CD4-positive, alpha-beta T cell treated with Interleukin-21 for 1 hour (primary cell): Measurements from ENCODE around the gene OR8B8.
"Not testable (repeated sequence)": the region's sequence is repeated elsewhere in the genome, so short reads cannot be mapped to it uniquely, and the experiment has no call there.

ENCODE experiments used
- DNase-seq: peaks from one replicate; pipeline ENCODE4 v3.0.0-alpha.2; 2020

The OR8B8 gene

DNA sequence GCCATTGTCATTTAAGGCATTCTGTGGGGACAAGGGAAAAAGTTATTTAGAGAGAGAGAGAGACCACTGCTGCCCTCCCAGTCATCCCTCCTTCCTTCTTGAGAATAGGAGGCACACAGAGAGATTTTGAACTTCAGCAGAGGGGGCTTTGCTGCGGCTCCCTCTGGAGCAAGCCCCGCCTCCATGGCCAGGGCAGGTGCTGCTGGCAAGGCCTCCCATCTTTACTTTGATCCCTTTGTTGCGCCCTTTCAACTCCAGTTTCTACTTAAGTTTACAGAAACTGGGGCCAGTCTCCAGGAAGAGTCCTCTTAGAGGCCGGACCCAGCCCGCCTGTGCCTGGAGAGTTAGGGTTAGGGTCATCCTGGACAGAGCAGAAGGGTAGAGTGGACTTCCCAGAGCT, 4.4 kb downstream of the OR8B8 start:
- no peak for DNase-seq

DNA sequence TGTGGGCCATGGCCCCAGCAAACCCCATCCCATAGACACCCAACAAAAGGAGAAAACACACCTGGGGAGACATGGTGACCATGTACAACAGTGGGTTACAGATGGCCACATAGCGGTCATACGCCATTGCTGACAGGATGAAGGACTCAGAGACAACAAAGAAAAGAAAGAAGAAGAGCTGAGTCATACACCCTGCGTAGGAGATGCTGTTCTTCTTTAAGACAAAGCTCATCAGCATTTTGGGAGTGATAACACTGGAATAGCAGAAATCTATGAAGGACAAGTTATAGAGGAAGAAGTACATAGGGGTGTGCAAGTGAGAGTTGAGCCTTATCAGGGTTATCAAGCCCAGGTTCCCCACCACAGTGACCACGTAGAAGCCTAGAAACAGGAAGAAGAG, 4.9 kb downstream of the OR8B8 start:
- DNase-seq: no peak

DNA sequence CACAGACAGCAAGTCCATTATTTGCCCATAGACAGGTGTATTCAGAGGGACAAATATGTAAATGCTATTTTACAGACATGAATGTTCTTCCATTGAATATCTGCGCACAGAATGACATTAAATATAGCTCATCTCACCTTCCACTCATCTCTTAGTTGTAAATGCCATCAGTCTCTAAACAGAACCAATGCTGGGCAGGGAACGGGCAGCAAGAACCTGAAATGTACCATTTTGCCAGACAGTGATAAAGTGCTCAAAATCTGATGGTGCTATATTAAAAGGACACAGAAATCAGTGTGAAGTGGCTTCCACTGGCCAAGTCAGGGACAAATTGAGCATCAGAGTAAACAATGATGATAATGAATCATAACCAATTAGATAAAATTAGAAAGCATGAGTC, 10.8 kb downstream of the OR8B8 start:
- no peak for DNase-seq

DNA sequence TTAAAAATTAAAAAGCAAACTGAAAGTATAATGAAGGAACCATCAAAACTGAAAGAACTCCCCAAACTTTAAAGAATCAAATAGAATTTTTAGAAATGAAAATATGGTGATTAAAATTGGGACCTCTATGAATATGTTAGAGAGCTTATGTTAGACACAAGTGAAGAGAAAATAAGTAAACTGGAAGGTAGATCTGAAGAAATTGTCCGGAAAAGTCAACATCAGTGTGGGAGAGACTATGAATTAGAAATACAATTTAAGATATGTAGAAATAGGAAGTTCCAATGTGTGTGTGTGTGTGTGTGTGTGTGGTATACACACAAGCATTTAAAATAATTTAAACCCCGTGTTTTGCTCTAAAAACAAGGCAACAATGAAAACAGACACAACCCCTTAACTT, 15.9 kb downstream of the OR8B8 start:
- DNase-seq: no peak

DNA sequence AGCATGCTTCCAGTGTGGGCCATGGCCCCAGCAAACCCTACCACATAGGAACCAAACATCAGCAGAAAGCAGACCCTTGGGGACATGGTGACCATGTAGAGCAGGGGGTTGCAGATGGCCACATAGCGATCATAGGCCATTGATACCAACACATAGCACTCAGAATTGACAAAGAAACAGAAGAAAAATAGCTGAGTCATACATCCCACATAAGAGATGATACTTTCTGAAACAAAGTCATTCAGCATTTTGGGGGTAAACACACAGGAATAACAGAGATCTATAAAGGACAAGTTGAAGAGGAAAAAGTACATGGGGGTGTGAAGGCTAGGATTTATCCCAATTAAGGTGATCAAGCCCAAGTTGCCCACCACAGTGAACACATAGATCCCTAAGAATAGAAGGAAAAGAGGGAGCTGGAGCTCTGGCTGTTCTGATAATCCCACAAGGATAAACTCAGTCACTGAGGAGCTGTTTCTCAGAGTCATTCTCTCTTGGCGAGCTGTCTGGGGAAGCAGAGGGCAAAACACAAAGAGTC, 21.0 kb downstream of the OR8B8 start, which contains the start of gene OR8B4:
Gene OR8B4, minus strand, starts transcription at position 488 of the 538 bp plus-strand sequence. Its CDS starts 0 bp downstream, at position 488.
- DNase-seq: no peak

DNA sequence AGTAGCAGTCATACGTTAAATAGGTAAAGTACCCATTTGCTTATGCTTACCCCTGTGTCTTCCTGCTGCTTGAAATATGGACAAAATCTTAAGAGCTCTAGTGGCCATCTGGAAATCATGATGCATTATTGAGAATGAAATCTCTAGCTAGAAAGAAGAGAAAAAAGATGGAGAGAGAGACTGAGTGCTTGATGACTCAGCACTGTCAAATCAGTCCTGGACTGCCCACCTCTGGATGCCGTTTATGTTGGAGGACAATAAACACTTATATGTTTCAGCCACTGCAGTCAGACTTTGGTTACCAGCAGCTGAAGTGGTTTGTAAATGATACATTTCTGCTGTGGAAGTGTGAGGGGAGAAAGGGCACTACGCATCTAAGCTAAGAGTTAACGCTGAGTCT, 24.5 kb downstream of the OR8B8 start:
- no peak for DNase-seq

DNA sequence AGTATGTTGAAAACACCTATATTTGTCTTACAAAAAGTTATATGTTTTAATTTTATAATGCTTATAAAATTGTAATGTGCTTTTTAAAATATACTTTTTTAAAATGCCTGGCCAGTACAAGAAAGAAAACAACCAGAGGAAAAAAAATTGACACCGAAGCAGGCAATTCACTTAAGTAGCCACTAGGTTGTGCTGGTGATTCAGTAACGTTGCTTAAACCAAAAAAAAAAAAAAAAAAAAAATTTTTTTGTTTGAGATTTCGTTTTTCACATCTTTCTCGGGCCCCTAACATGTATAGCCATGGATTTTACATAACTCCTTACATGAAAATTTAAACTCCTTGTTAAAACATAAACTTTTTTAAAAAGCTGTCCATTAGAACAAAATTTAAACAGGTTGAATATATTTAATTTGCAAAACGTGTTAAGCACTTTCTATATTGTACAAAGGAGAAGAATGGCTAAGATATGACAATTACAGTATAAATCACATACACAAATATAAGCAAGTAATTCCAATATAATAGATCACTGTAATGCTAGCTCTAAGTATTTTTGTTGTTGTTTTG, 30.1 kb downstream of the OR8B8 start:
- peak; percentile 19 for DNase-seq

DNA sequence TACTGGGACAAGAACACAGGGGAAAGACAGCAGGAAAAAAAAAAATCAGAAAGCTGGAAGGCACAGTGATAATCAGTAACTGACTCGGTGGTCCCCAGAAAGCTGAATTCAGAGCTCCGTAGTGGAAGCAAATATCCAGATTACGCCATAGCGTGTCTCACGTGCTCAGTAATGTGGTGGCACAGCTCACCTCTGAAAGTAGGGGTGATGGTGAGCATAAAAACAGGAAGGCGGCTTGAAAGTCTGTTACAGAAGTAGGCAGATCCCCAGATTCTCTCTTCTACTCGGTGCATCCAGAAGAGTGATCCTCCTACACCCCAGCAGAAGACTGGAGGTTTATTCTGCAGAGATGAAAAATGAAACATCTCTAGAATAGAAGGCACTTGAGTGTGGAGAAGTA, 35.6 kb downstream of the OR8B8 start:
- no peak for DNase-seq

DNA sequence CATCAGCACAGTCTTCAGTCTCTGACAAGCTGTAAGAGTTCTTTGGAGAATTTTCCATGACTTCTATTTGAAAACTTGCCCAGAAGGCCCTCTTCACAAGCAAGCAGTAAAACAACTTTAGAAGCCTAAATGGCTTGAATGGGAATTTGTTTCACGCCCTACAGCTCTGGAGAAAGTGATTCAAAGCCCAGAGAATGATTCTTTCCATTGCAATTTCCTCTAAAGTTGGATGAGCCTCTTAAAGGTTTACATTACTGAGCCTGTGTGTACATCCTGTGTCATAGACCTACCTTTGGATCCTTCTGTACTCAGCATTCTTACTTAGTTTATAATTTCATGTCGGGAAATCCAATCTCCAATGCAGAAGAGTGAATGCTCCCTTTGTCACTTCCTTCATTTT, 39.9 kb downstream of the OR8B8 start:
- no peak for DNase-seq

DNA sequence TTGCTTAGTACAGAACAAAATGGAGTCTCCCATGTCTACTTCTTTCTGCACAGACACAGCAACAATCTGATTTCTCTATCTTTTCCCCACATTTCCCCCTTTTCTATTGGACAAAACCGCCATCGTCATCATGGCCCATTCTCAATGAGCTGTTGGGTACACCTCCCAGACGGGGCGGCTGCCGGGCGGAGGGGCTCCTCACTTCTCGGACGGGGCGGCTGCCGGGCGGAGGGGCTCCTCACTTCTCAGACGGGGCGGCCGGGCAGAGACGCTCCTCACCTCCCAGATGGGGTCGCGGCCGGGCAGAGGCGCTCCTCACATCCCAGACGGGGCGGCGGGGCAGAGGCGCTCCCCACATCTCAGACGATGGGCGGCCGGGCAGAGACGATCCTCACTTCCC, 42.3 kb downstream of the OR8B8 start:
- not testable (repeated sequence) for DNase-seq

DNA sequence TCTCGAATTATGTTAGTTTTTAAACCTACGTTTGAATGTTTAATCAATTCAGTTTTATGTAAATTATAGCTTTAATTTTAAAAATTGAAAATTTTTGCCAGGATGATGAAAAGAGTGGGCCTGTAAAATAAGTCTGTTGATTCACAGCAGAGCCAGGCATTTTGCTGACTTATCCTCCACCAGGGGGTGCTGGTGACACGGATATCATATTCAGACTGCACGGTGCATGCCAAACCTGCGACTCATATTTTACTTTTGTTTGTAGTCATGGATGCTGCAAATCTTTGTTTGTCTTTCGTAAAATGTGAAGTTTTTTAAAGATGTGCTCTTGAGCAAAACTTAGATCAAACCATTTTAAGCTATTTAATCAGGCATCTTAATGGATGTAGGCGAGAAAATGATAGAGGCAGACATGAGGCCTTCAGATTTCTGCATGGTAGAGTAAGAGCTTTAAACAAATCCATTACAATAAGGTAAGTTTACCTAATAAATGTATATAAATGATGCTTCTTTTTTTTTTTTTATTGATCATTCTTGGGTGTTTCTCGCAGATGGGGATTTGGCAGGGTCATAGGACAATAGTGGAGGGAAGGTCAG, 43.1 kb downstream of the OR8B8 start:
- peak; percentile 22 for DNase-seq

DNA sequence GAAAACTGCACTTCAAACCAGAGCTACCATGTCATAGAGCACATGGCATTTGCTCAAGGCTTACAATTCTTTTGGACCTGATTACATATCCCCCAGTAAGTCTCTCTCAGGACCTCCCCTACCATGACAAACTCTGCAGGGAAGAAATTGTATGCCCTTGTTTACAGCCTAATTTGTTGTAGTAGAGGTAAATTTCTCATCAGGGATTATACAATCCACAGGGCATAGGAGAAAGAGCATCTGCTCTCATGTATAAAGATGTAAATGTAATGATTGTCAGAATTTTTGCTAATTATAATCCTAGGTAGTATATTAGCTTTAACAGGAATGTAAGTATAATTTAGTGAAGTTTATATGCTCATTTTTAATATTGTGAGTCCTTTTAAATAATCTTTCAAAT, 46.6 kb downstream of the OR8B8 start, which contains the start of gene OR8B3:
Gene OR8B3, minus strand, starts transcription at position 101 of the 400 bp plus-strand sequence. CDS start 1,673 bp downstream, outside the sequence.
- DNase-seq: no peak

DNA sequence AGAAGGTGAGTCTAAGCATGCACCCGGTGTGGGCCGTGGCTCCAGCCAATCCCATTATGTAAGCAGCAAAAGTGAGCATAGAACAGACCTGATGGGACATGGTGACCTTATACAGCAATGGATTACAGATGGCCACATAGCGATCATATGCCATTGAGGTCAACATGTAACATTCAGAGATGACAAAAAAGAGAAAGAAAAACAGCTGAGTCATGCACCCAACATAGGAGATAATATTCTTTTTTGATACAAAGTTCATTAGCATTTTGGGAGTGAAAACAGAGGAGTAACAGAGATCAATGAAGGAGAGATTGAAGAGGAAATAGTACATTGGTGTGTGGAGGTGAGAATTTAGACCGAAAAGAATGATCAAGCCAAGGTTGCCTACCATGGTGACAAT, 48.6 kb downstream of the OR8B8 start:
- not testable (repeated sequence) for DNase-seq

DNA sequence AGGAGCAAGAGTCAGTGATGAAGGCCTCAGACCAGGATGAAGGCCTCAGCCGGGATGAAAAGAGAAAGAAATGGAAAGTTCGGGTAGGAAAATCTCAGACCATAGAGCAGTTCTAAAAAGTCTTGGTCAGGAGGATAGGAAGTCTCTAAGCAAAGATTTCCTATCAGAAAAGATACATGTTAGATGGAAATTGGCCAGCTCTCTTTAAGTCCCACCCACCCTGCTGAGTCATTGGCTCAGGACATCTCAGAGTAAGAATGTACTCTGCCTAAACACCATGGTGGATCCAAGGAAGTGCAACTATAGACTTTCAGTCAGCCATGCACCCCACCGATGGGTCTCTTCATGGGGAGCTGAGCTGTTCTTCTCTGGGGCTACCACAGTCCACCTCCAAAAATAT, 51.1 kb downstream of the OR8B8 start:
- no peak for DNase-seq
